HG02852 (cell line): ENCODE measurements around the gene CEACAM8.
"Not testable (repeated sequence)": the region's sequence is repeated elsewhere in the genome, so short reads cannot be mapped to it uniquely, and the experiment has no call there.

ENCODE experiments used
- ATAC-seq: cut with Tn5 transposase; IDR thresholded peaks from one replicate; pipeline ENCODE4 v1.9.1; 2021; ENCODE audit warnings: mild to moderate bottlenecking, moderate library complexity; ENCODE audit not compliant: unreplicated experiment

The CEACAM8 gene

DNA sequence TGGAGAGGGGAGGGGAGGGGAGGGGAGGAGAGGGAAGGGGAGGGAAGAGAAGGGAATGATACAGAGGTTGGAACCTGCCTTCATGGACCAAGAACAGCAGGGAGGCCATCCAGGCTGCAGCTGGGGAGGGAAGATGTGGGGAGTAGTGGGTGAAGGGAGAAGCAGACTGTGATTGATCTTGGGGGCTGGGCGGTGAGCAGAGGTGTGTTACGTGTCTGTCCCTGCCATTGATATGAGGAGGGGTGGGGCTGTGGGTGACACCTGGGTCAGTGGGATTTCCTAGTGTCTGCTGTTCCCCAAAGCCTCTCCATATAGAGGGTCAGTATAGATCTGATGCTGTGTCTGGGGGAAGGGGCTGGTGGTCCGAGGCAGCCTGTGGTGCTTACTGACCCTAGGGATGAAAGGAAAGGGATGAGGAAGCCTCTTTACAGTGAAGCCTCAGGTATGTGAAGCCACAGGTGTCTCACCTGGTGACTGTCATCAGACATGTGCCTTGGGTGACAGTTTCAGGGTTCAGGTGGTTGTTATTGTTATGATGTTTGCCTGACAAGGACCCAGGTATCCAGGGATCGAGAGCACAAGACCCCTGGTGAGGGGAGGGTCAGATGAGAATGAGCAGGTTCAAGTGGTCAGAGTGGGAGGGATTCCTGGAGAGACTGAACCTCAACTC, 47.8 kb downstream of the CEACAM8 start:
- no peak for ATAC-seq

- ATAC-seq, result no peak
Observed at GRCh38 chr19:42544146-42544545, 50.6 kb downstream of the CEACAM8 start.

DNA sequence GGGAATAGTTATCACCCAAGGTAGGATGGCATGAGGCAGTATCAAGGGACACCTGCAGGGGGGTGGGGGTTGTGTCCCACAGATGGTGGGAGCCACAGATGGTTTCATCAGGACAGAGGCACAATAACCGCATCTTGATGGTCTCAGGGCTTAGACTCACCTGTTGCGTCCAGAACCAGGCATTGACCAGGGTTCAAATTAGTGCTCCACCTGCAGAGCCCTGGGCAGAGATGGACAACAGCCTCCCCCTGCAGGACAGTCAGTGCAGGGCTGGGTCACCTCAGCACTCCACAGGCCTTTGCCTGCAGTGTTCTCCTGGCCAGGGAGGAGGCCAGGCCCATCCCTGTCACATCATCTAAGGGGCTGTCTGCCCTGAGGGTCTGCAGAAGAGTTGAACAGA, 51.9 kb downstream of the CEACAM8 start:
- ATAC-seq, result no peak

- ATAC-seq, result no peak
Observed at GRCh38 chr19:42540071-42540553, 54.6 kb downstream of the CEACAM8 start.

DNA sequence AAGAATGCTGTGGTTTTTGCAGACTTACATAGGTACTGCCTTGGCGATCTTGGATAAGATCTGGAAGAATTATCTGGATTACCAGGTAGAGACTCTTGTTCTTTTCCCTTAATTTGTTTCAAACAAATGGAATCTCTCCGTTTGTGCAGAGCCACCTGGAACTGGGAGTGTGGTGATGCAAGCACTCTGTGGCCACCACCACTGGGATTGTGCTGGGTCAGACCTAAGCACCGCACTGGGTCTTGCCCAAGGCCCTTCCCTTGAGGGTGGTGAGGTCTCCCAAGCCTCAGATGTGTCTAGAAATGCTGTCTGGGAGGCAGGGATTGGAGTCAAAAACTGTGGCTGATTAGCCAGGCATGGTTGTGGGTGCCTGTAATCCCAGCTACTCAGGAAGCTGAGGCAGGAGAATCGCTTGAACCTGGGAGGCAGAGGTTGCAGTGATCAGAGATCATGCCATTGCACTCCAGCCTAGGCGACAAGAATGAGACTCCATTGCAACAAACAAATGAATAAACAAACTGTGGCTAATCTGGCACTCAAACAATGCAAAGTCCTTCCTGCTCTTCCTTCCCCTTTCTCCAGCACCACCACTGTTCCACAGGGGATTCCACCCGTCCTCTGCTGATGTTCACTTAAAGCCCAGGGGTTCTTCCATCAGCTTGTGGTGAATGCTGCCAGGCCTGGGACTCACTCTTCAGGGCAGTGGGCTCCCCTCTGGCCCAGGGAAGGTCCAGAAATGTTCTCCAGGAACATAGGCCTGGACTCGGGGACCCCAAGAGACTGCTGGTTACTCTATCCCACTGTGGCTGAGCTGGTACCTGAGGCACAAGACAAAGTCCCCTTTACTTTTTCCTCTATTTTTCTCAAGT, 55.6 kb downstream of the CEACAM8 start:
- ATAC-seq, result no peak

GRCh38 chr19:42535276-42535675, 59.4 kb downstream of the CEACAM8 start:
- ATAC-seq, result not testable (repeated sequence)

GRCh38 chr19:42534391-42534790, 60.3 kb downstream of the CEACAM8 start:
- no peak for ATAC-seq

- ATAC-seq, result no peak
Observed at GRCh38 chr19:42532891-42533290, 61.8 kb downstream of the CEACAM8 start.

DNA sequence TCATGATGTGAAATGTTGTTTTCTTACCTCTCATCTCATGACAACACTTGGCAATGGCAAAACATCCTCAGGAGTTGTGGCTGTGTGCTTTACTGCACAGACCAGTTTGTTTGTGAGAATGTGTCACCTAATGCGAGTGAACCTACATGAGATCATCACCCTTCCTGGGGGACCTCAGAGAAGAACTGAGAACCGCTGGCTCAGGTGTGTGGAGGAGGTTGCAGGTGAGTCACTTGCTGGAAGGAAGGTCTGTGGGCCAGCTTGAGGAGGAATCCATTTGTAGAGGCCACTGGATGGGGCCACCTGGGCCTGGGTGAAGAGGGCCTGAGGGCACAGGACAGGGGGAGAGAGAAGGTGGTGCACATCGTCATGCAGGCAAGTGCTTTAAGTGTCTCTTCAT, 63.4 kb downstream of the CEACAM8 start:
- ATAC-seq, result no peak
